ENCODE data around the gene URI1. TPM values are rescaled to one million over a fixed set of nuclear protein-coding genes. Genes with fewer than 3 reads are reported as not detected.
"Not testable (repeated sequence)": the region's sequence is repeated elsewhere in the genome, so short reads cannot be mapped to it uniquely, and the experiment has no call there.

URI1 gene
- total RNA-seq, 4 donors from 2014 or later: 19.3 to 68.3 (median 43.6) TPM

GRCh38 chr19:30029721-30030510 is 87.9 kb downstream of the URI1 start:
- TF ChIP-seq POLR2A (IDR thresholded peaks at IDR 0.05): no peak
- Histone ChIP-seq H3K4me3 (no peak overlapping the region), H3K4me1 (no peaks in the 10 kb centered on the region), H3K9me3 (no peaks in the 10 kb centered on the region), H3K27ac (no peak overlapping the region), H3K27me3 (no peaks in the 10 kb centered on the region), H3K36me3 (peaks cover 0 to 5% (median 0%) of the 10 kb centered on the region in 3 donors)
- no peak for DNase-seq
- intact Hi-C loops (cut with DNase I): no loop called here
- 60% methylated on average over 4 of the region's 4 CpGs for WGBS, 2 donors

- H3K36me3 ChIP-seq: peaks cover 0 to 29% (median 0%) of the 10 kb centered on the region in 3 donors
- H3K4me1 ChIP-seq: no peaks in the 10 kb centered on the region
- TF ChIP-seq POLR2A (IDR thresholded peaks at IDR 0.05) (no peak), CTCF (IDR thresholded peaks at IDR 0.05) (no peak)
- no peak overlapping the region for H3K4me3 ChIP-seq
- H3K27me3 ChIP-seq: no peaks in the 10 kb centered on the region
- 89 to 100% methylated on average over 1 of the region's 1 CpG for WGBS, 2 donors
- H3K9me3 ChIP-seq: peaks cover 0 to 4% (median 0%) of the 10 kb centered on the region in 3 donors
- intact Hi-C loops (cut with DNase I): no loop called here
- H3K27ac ChIP-seq: no peak overlapping the region
- no peak for DNase-seq
Observed at GRCh38 chr19:30034321-30034720, 92.3 kb downstream of the URI1 start.

- Histone ChIP-seq H3K4me3 (no peak overlapping the region), H3K36me3 (peaks cover 0 to 24% (median 0%) of the 10 kb centered on the region in 3 donors), H3K27ac (no peak overlapping the region), H3K4me1 (no peaks in the 10 kb centered on the region), H3K9me3 (peaks cover 0 to 4% (median 0%) of the 10 kb centered on the region in 3 donors), H3K27me3 (no peaks in the 10 kb centered on the region)
- no peak for TF ChIP-seq CTCF (IDR thresholded peaks at IDR 0.05)
- TF ChIP-seq POLR2A (IDR thresholded peaks at IDR 0.05): no peak
- intact Hi-C loops (cut with DNase I): no loop called here
- DNase-seq: no peak
- WGBS, 2 donors: 75 to 78% methylated on average over 8 of the region's 8 CpGs
Observed at GRCh38 chr19:30036154-30037129, 94.4 kb downstream of the URI1 start.

GRCh38 chr19:30037835-30038234 is 95.8 kb downstream of the URI1 start:
- Histone ChIP-seq H3K27me3 (no peaks in the 10 kb centered on the region), H3K4me3 (no peak overlapping the region), H3K9me3 (peaks cover 0 to 4% (median 0%) of the 10 kb centered on the region in 3 donors), H3K27ac (no peak overlapping the region), H3K36me3 (peaks cover 0 to 23% (median 0%) of the 10 kb centered on the region in 3 donors), H3K4me1 (no peaks in the 10 kb centered on the region)
- no peak for DNase-seq
- intact Hi-C loops (cut with DNase I): no loop called here
- WGBS, 2 donors: 96 to 97% methylated on average over 5 of the region's 5 CpGs
- TF ChIP-seq CTCF (IDR thresholded peaks at IDR 0.05): no peak
- no peak for TF ChIP-seq POLR2A (IDR thresholded peaks at IDR 0.05)

GRCh38 chr19:30041931-30042330 is 99.9 kb downstream of the URI1 start:
- H3K4me1 ChIP-seq; H3K9me3 ChIP-seq; H3K4me3 ChIP-seq; intact Hi-C loops (cut with DNase I); H3K27ac ChIP-seq; H3K27me3 ChIP-seq; DNase-seq; H3K36me3 ChIP-seq: not testable (repeated sequence)
- 79 to 90% methylated on average over 5 to 6 of the region's 6 CpGs for WGBS, 2 donors

GRCh38 chr19:30043008-30043407 is 101.0 kb downstream of the URI1 start:
- H3K9me3 ChIP-seq; H3K27me3 ChIP-seq; H3K4me1 ChIP-seq; intact Hi-C loops (cut with DNase I); H3K27ac ChIP-seq; H3K4me3 ChIP-seq; DNase-seq; H3K36me3 ChIP-seq: not testable (repeated sequence)
